ENCODE measurements around the gene SNORC.
"Not testable (repeated sequence)": the region's sequence is repeated elsewhere in the genome, so short reads cannot be mapped to it uniquely, and the experiment has no call there.

SNORC gene

DNA sequence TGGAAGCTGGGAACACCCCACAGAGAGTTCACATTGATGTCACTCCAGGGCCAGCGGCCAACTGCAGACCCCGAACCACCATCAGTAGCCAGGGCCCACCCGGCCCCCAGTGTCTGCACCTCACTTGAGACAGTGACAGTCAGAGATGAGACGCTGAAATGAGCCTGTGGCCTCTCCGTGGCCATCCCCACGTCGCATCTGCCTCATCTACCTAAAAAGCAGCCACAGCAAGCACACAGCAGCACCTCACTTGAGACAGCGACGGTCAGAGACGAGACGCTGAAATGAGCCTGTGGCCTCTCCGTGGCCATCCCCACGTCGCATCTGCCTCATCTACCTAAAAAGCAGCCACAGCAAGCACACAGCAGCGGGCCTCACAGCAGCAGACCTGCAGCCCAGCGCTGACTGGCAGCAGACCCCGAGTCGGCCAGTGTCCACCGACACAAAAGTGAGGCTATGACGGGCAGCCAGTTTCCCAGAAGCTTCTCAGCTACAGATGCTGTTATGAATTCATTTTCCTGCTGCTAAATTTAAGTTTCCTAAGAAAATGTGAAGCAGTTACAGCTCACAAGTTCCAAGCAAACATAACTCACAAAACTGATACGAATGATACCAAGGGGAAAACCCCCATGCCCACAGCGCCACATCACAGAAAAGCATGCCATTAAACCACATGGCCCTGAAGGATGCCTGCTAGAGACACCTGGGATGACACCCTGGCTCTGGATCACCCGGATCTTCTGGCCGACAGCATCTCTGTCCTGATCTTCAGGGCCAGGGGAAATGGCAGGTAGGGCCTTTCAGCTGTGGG, 27.7 kb downstream of the SNORC start:
- DNase-seq, result no peak

DNA sequence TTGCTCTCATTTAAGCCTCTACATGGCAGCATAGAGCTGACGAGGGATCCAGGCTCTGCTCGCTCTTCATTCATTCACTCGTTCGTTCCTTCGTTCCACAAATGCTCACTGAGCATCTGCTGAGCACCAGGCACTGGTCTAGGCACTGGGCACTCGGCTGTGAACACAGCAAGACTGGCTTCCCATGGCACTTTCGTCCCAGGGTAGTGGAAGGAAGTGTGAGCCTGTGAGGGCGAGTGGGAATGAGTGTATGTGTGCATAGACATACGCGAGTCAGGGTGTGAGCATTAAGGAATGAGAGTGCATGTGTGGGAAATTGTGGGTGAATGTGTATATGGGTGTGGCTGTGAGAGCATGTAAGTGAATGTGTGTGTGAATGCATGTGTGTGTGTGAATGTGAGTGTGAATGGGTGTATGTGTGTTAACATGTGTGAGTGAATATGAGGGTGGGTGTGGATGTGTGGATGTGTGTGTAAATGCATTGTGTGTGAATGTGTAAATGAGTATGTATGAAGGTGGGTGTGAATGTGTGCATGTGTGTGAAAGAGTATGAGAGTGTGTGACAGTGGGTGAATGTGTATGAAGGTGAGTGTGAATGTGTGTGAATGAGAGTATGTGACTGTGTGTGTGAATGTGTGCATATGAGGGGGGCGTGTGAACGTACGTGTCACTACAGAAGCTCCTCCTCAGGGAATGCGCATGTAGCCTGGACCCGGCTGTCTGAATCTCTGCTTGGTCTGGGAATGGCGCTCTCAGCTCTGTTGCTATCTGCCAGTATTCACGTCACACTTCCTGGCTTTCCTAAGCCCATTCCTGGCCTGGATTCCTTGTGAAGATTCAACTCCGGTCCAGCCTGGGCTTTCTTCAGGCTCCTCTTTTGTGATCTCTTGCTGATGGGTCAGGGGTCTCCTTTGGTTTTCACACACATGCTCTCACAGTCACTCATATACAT, 28.8 kb downstream of the SNORC start:
- no peak for DNase-seq

DNA sequence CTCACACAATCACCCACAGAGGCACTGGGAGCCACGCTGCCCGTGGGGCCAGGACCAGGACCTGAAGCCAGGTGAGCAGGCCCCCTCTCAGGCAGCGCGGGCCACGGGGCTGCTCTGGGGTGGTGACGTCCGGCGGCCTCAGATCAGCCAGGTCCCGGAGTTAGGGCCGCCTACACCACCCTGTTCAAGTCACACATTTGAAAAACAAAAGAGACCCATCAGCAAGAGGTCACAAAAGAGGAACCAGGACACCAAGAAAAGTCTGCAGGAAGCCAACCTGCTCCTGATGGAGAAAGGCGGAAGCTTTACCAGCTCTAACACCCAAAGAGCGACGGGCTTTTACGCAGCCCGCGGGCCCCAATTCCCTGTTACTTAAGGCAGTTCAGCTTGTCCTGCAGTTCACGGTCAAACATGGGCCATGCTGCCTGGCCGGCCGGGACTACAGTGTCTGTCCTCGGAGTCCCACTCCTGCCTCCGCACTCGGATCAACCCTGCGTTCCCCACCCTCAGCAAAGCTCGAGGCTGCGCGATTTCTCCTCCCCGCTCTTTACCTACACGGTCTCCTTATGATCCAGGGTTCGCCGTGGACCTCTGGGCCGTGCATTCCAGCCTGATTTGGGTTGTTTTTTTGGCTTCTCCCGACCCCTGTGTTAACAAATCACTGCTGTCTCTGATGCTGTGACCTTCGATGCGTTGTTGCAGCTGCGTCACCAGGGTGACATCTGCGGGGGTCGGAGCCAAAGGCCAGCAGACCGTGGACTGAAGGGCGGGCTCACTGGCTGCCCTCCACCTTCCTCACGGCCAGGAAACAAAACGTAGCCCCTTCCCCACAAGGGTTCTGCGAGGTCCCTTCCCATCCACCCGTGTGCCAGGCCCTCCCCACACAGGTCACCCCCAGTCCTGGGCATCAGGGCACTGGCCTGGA, 31.0 kb downstream of the SNORC start:
- DNase-seq, result no peak

DNA sequence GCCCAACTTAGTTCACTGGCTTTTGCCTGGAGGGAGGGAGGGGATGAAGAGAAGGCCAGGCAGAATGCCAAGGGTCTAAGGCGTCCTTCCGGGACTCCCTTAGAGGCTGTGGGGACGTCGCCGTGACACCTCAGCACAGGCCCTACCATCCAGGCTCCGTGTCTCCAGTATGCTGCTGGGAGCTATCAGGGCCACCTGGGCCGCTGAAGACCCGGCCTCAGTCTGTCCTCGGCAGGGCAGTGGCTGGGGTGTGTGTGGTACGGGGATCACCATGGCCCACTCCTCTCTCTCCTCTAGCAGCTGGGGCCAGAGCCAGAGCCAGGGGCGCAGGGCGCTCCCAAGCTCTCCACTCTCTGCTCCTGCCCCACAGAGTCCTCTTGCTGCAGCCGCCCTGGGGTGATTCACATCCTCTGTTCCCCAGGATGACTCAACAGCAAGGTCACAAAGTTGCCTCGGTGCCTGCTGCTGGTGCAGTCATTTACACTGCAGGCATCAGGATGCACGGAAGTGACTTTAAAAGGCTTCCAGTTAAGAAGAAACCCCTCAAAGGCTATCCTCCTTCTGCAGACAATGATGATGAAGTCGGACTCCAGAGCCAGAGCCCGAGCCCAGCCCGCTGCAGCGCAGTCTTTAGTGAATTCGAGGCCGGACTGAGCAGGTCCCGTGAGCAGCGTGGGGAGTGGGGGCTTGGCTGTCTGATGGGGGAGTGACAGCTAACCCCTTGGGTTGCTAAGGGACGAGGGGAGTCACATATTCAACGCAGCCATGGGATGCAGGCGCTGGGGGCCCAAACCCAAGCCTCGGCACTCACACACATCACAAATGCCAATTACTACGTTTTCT, 31.9 kb downstream of the SNORC start:
- no peak for DNase-seq

DNA sequence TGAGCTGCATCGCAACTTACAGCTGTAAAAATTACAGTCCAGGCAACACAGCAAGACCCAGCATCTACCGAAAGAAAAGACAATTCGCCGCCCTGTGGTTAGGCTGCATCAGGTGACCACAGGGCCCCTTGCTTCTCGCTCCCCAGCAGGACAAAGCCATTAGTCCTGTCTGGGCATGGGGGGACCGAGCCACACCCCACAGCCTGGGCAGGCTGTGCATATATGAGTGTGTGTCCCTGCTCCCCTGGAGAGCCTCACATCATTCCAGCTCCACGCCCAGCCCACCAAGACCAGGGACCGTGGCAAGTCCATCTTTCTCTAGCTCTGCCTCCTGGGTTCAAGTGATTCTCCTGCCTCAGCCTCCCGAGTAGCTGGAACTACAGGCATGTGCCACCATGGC, 33.9 kb downstream of the SNORC start:
- DNase-seq, result no peak

DNA sequence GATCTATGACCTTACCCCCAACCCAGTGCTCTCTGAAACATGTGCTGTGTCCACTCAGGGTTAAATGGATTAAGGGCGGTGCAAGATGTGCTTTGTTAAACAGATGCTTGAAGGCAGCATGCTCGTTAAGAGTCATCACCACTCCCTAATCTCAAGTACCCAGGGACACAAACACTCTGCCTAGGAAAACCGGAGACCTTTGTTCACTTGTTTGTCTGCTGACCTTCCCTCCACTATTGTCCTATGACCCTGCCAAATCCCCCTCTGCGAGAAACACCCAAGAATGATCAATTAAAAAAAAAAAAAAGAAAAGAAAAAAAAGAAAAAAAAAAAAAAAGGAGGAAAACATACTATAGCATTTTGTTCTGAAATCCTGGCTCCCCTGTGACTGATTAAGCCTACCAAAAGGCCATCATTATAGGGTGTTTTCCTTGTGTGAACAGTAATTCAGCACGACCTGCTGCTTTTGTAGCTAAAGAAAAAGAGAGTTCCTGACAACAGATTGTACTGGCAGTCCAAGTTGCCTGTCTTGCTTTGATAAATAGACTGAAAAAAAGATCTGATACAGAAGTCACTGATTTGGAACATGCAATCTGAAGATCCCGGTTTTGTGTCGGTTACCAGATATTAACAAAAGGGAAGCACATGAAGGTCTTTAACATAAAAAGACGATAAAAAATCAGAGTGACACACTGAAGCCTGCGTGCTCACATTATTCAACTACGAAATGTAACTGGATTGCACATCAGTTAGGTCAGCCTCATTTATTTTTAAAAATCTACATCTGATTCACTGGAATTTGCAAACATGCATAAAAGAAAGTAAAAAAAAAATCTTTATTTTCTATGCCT, 37.0 kb downstream of the SNORC start:
- DNase-seq, result not testable (repeated sequence)

DNA sequence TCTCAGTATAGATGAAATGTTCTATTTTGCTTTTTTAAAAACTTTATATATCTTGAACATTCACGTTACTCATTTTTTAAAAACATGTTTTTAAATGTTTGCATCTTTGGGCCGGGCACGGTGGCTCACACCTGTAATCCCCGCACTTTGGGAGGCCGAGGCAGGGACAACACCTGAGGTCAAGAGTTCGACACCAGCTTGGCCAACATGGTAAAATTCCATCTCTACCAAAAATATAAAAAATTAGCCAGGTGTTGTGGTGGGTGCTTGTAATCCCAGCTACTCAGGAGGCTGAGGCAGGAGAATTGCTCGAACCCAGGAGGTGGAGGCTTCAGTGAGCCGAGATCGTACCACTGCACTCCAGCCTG, 37.6 kb downstream of the SNORC start:
- DNase-seq, result not testable (repeated sequence)

DNA sequence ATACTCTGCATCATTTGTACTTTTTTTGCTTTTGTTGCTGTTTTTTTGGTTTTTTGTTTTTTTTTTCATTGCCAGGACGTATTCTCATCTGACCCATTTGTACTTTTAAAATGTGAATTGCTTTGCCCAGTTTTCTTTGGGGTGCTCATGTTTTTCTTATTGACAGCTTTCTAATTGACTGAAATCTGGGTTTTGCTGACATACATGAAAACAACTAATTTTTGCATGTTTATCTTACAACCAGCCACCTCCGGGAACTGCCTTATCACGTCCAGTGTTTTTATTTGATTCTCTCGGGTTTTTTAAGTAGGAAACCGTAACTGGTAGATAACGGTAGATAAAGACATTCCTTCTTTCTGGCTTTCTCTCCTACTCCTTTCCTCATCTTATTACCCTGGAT, 38.6 kb downstream of the SNORC start:
- DNase-seq, result no peak

DNA sequence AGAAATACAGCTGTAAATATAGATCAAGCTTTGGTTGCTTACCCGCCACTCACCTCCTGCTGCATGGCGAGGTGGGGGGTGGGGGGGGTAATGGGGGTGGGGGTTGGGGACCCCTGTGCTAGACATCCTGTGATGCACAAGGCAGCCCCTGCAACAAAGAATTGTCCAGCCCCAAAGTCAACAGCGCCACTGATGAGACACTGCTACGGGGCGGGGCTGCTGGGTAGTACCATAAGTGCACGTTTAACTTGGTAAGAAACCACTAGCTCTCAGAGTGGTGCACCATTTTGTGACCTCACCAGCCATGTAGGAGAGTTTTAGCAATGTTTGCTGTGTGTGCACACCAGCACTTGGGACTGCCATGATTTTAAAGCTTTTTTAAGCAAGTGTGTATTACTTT, 40.3 kb downstream of the SNORC start:
- DNase-seq, result no peak

DNA sequence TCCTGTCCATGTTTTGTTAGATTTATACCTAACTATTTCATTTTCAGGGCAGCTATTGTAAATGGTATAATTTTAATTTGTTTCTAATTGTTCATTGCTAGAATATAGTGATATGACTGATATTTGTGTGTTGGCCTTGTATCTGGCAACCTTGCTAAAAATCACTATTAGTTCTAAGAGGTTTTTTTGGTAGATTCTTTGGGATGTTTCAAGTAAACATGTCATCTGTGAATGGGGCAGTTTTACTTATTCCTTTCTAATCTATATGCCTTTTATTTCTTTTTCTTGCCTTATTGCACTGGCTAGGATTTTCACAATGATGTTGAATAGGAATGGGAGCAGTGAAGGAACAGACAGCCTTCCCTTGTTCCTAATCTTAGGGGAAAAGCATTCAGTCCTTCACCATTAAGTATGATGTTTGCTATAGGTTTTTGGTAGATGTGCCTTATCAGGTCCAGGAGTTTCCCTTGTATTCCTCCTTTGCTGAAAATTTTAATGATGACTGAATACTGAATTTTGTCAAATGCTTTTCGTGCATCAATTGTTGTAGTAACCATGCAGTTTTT, 41.7 kb downstream of the SNORC start:
- no peak for DNase-seq

DNA sequence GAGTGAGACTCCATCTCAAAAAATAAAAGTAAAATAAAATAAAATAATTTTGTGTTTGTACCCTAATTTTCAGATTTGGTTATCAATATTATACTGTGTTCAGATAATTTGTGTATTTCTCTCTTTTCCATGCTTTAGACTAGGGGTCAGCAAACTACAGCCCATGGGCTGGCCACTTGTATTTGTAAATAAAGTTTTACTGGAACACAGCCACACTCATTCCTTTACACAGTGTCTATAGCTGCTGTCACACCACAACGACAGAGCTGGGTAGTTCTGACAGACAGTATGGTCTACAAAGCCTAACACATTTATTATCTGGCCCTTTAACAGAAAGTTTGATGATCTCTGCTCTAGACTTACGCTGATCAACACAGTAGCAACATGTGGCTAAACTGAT, 43.8 kb downstream of the SNORC start:
- no peak for DNase-seq

DNA sequence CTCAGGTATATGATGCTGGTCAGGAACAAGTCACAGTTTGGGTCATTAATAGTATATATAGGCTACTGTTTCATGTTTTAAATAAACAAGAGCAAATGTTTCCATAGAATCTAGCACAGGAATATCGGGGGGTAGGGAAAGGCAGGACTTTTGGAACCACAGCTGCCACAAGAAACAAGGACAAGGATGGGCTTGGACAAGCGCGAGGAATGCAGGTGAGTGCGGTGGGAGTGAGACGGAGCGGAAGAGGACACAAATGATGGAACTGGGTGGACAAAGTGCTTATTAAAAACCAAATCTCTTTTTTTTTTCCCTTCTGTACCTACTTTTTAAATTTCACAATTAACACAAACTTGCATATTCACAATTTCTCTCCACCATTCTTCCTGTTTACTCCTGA, 49.1 kb downstream of the SNORC start:
- DNase-seq, result no peak

DNA sequence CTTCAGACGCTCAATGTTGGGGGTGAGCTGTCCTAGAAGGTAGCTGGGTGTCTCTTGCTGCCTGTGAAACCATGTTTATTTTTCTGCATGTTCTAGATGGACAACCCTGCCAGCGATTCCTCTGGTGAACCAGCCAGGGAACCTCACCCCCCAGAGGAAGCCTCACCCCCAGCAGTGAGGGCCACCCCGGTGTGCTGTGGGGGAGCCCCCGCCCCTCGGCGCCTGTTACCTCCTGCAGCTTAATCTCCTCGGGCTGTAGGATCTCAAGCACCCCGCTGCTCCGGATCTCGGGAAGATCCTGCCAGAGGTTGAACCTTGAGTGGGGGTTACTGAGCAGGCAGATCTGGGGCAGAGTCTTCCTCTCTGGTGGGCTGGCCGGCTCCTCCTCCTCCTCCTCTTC, 50.0 kb downstream of the SNORC start:
- no peak for DNase-seq

DNA sequence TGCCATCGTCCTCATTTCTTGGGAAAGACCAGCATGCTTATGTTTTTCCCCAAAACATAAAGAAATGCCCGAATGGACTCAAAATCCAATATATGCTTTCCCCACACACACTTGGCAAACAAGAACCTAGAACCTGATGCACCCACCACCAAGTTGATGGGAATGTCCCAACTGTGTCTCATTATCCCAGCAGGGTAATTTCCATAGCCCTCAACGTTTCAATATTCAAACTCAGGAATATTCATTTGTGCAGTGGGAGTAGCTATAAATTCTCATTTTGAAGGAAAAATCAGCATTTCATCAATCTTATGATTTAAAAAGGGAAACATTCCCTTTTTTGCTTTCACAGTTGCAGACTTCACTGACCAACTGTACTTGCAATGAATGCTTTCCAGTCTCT, 50.7 kb downstream of the SNORC start:
- DNase-seq, result no peak

DNA sequence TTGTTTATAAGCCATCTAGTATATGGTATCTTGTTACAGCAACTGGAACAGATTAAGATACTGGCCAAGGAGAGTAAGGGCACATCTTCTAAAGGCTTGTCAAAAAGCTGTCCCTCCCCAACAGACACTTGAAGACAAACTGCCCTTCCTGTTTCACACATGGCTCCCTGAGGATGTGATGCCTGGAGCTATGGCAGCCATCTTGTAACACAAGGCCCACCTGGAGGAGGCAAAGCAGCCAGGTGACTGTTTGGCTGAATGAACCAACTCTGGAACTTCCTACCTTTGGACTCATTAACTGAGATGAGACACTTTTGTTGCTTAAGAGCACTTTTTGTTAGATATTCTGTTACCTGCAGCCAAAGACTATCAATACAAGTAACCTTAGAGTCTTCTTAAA, 54.4 kb downstream of the SNORC start:
- DNase-seq, result no peak

DNA sequence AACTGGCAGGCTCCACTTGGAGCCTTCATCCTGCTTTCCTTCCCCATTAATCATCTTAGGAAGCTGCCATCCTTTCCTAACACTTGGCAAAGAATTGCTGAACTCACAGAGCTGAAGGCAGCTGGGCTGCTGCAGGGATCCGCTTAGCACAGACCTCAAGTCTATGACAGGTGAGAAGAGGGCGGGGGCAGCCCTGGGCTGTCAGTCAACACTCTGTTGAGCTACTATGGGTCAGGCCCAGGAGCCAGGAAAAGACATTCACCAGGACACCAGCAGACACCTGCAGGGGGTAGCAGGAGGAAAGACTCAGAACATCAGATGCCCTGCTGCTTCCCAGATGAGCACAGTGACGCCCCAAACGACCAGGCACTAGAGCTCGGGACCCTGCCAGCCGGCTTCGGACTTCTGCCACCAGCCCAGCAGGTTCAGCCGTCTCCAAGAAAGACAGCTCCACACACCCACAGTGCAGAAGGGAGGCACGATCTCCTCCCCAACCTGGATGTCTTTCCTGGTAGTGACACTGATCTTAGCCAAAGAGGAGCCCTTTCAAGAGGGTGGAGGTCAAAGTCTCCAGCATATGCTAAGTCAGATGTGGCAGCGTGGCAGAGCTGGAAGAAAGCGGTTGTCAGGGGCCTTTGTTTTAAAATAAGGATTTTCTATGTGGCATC, 55.2 kb downstream of the SNORC start:
- no peak for DNase-seq

DNA sequence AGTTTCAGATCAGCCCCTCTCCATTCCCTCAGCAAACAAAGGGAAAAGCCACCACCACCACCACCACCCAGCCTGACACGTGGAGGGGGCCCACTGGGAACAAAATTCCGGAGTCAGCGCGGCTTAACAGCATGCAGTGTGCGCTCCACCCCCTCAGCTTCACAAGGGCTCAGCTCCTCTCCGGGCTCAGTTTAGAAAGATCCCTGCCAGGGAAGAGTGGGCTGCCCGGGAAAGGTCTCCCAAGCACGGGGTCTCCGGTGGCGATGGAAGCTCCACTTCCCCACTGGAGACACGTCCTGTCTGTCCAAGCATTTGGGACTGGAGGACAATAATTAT, 55.7 kb downstream of the SNORC start:
- no peak for DNase-seq

DNA sequence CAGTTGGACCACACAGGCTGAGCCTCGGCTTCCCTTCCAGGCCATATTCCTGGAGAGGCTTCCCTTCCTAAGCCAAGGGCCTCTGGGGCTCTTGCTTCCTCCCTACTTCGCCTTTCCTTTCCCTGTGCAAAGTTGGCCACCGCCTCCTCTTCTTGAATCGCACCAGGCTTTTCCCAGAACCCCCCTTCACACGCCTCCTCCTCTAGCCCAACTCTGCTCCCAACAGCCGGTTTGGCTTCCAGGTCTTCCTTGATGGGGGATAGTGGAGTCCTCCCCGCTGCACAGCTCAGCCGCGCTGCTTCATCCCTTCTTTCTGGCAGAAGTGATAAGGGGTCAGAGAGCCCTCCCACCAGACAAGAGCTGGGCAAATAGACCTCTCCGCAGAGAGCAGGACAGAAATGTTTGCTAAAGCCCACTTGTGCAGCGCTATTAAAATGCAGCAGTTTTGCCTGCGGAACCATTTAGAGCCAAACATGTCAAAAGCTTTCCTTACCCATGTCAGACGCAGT, 56.4 kb downstream of the SNORC start:
- no peak for DNase-seq

DNA sequence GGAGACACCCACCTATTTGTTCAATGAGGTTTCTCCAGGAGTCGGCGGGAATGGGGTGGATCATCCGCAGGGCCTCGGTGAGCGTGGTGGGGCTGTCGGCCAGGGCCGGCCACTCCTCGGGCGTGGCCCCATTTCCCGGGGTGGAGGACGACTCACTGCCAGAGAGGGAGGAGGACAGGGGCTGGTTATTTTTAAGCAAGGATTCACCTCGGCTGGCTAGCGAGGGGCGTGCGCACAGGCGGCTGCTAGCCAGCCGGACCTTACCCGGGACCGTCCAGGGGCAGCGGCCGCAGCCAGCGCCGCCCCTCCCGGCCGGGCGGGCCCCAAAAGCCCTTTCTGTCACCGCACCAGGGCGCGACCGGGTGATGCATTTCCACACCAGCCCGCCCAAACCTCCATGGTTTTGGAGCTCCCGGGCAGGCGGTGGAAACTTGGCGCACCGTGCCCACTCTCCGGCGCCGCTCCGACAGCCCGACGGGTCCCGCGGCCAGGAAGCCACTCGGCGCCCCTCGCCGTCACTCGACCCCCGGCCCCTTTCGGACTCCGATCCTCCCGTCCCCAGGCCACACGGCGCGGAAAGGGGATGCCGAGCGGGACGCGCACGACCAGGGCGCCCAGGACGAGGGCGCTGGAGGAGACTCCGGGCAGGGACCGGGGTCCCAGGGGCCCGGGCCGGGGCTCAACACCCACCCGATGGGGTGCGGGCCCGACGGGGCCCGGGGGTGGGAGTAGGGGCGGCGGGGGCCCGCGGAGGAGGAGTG, 57.1 kb downstream of the SNORC start:
- no peak for DNase-seq

Data from effector CD4-positive, alpha-beta T cell (primary cell).